Activated CD4-positive, alpha-beta T cell treated with anti-CD3 and anti-CD28 coated beads for 36 hours (primary cell): ENCODE measurements around the gene TMEM203. TPM values are rescaled to one million over a fixed set of nuclear protein-coding genes. Genes with fewer than 3 reads are reported as not detected.

ENCODE experiments used
- ATAC-seq: fragments of 200-7000 bp; cut with Tn5 transposase; one replicate; pipeline ENCODE4 v1.10.0; 2021; ENCODE audit warnings: mild to moderate bottlenecking, moderate library complexity
- CTCF ChIA-PET: fragments of 350-600 bp; sonication (Branson Sonifier 250); formaldehyde crosslinking; loops from one replicate; lab custom pipeline; 2021; ENCODE audit warnings: antibody characterized with exemption; lab: Charles Lee
- POLR2A ChIA-PET: fragments of 350-600 bp; sonication (Branson Sonifier 250); formaldehyde crosslinking; loops from one replicate; lab custom pipeline; 2021; ENCODE audit warnings: antibody characterized with exemption, inconsistent platforms; lab: Charles Lee
- DNase-seq: peaks from one replicate; pipeline ENCODE4 v3.0.0-alpha.2; 2020
- H3K27ac Mint-ChIP-seq: one replicate; pipeline ENCODE4 v1.8.0; 2021; ENCODE audit warnings: mixed read lengths
- H3K27me3 Mint-ChIP-seq: one replicate; pipeline ENCODE4 v1.8.0; 2021; ENCODE audit warnings: mixed read lengths
- H3K36me3 Mint-ChIP-seq: one replicate; pipeline ENCODE4 v1.8.0; 2021; ENCODE audit warnings: low read depth, mixed read lengths
- H3K4me1 Mint-ChIP-seq: one replicate; pipeline ENCODE4 v1.8.0; 2021; ENCODE audit warnings: mixed read lengths
- H3K4me3 Mint-ChIP-seq: one replicate; pipeline ENCODE4 v1.8.0; 2021; ENCODE audit warnings: mild to moderate bottlenecking, moderate library complexity, mixed read lengths
- H3K9me3 Mint-ChIP-seq: one replicate; pipeline ENCODE4 v1.8.0; 2021; ENCODE audit warnings: low read depth, mixed read lengths
- intact Hi-C, 2 experiments: fragments of 100-400 bp; cut with DNase I in 1 of 2; cut with micrococcal nuclease in 1 of 2; formaldehyde crosslinking; loops; one replicate each; pipeline versions ENCODE4 v1.14.2 to v1.15.1; 2022 to 2024; cut with DNase I, micrococcal nuclease
- total RNA-seq, 2 experiments: library from RNA; stranded (reverse); gene quantifications; one replicate each; pipeline ENCODE4 v1.2.3, GENCODE V29; 2021

TMEM203 gene
- total RNA-seq, 2 experiments from 2014 or later: 25.0 to 30.7 TPM

GRCh38 chr9:137184881-137185660 is 20.4 kb downstream of the TMEM203 start:
- no peak overlapping the region for H3K4me3 Mint-ChIP-seq
- no peak for ATAC-seq
- CTCF ChIA-PET: no interaction called here
- no peak for DNase-seq
- no peaks in the 10 kb centered on the region for H3K9me3 Mint-ChIP-seq
- intact Hi-C loops: loop anchor here in 1 of 2 experiments (5.0 kb wide), 1 partner anchor 37 kb away; the partner anchor contains the start of gene RNF208
- H3K27ac Mint-ChIP-seq: no peak overlapping the region
- H3K36me3 Mint-ChIP-seq: peaks cover 12% of the 10 kb centered on the region
- H3K27me3 Mint-ChIP-seq: no peaks in the 10 kb centered on the region
- peaks cover 28% of the 10 kb centered on the region for H3K4me1 Mint-ChIP-seq
- POLR2A ChIA-PET: no interaction called here

- ATAC-seq: no peak
- intact Hi-C loops: no loop called here
- Mint-ChIP-seq H3K27me3 (no peaks in the 10 kb centered on the region), H3K4me3 (no peak overlapping the region), H3K27ac (no peak overlapping the region), H3K36me3 (peaks cover 15% of the 10 kb centered on the region), H3K9me3 (no peaks in the 10 kb centered on the region), H3K4me1 (peaks cover 26% of the 10 kb centered on the region)
- DNase-seq: no peak
- ChIA-PET POLR2A (no interaction called here), CTCF (no interaction called here)
Observed at GRCh38 chr9:137183980-137184595, 21.4 kb downstream of the TMEM203 start.

- Mint-ChIP-seq H3K9me3 (no peaks in the 10 kb centered on the region), H3K27me3 (no peaks in the 10 kb centered on the region), H3K36me3 (peaks cover 14% of the 10 kb centered on the region), H3K4me3 (no peak overlapping the region), H3K27ac (no peak overlapping the region), H3K4me1 (peaks cover 24% of the 10 kb centered on the region)
- DNase-seq: no peak
- no peak for ATAC-seq
- CTCF ChIA-PET: interaction anchor here (0.6 kb wide), 1 partner anchor 485 kb away, joined by 3 read pairs; no protein-coding TSS in a partner anchor
- POLR2A ChIA-PET: no interaction called here
- intact Hi-C loops: no loop called here
Observed at GRCh38 chr9:137182836-137183235, 22.6 kb downstream of the TMEM203 start.

- Mint-ChIP-seq H3K4me3 (no peak overlapping the region), H3K36me3 (peaks cover 13% of the 10 kb centered on the region), H3K27me3 (no peaks in the 10 kb centered on the region), H3K27ac (no peak overlapping the region), H3K4me1 (peaks cover 15% of the 10 kb centered on the region), H3K9me3 (no peaks in the 10 kb centered on the region)
- ATAC-seq: no peak
- no peak for DNase-seq
- intact Hi-C loops: no loop called here
- ChIA-PET POLR2A (no interaction called here), CTCF (interaction anchor here (1.1 kb wide), 1 partner anchor 7 kb away, joined by 4 read pairs; no protein-coding TSS in a partner anchor)
Observed at GRCh38 chr9:137181680-137182079, 23.8 kb downstream of the TMEM203 start.

GRCh38 chr9:137180491-137180890 is 25.0 kb downstream of the TMEM203 start:
- ChIA-PET CTCF (interaction anchor here (1.1 kb wide), 1 partner anchor 8 kb away, joined by 4 read pairs; no protein-coding TSS in a partner anchor), POLR2A (no interaction called here)
- H3K9me3 Mint-ChIP-seq: no peaks in the 10 kb centered on the region
- H3K4me3 Mint-ChIP-seq: no peak overlapping the region
- ATAC-seq: no peak
- no peak for DNase-seq
- peaks cover 10% of the 10 kb centered on the region for H3K36me3 Mint-ChIP-seq
- peaks cover 7% of the 10 kb centered on the region for H3K4me1 Mint-ChIP-seq
- intact Hi-C loops: no loop called here
- H3K27me3 Mint-ChIP-seq: no peaks in the 10 kb centered on the region
- no peak overlapping the region for H3K27ac Mint-ChIP-seq

- H3K27ac Mint-ChIP-seq: no peak overlapping the region
- H3K27me3 Mint-ChIP-seq: no peaks in the 10 kb centered on the region
- intact Hi-C loops: no loop called here
- H3K4me3 Mint-ChIP-seq: no peak overlapping the region
- CTCF ChIA-PET: no interaction called here
- DNase-seq (no peak), ATAC-seq (no peak)
- peaks cover 4% of the 10 kb centered on the region for H3K4me1 Mint-ChIP-seq
- POLR2A ChIA-PET: no interaction called here
- H3K36me3 Mint-ChIP-seq: peaks cover 10% of the 10 kb centered on the region
- no peaks in the 10 kb centered on the region for H3K9me3 Mint-ChIP-seq
Observed at GRCh38 chr9:137179761-137180160, 25.7 kb downstream of the TMEM203 start.

GRCh38 chr9:137178939-137179630 is 26.4 kb downstream of the TMEM203 start:
- intact Hi-C loops: no loop called here
- Mint-ChIP-seq H3K9me3 (no peaks in the 10 kb centered on the region), H3K4me3 (no peak overlapping the region), H3K27ac (no peak overlapping the region), H3K4me1 (no peaks in the 10 kb centered on the region), H3K36me3 (peaks cover 10% of the 10 kb centered on the region), H3K27me3 (no peaks in the 10 kb centered on the region)
- CTCF ChIA-PET: no interaction called here
- no peak for ATAC-seq
- DNase-seq: no peak
- POLR2A ChIA-PET: no interaction called here

GRCh38 chr9:137178201-137178938 is 27.1 kb downstream of the TMEM203 start:
- Mint-ChIP-seq H3K27ac (no peak overlapping the region), H3K36me3 (peaks cover 10% of the 10 kb centered on the region), H3K4me1 (no peaks in the 10 kb centered on the region), H3K4me3 (no peak overlapping the region), H3K9me3 (no peaks in the 10 kb centered on the region), H3K27me3 (no peaks in the 10 kb centered on the region)
- intact Hi-C loops: no loop called here
- DNase-seq (no peak), ATAC-seq (no peak)
- CTCF ChIA-PET: no interaction called here
- POLR2A ChIA-PET: no interaction called here

- Mint-ChIP-seq H3K27me3 (peaks cover 2% of the 10 kb centered on the region), H3K4me1 (no peaks in the 10 kb centered on the region), H3K4me3 (no peak overlapping the region), H3K9me3 (no peaks in the 10 kb centered on the region), H3K27ac (no peak overlapping the region), H3K36me3 (peaks cover 6% of the 10 kb centered on the region)
- CTCF ChIA-PET: interaction anchor here (0.6 to 1.5 kb wide), 7 partner anchors 12 to 194 kb away, joined by 3 to 7 read pairs (median 3); partner anchors contain the start of genes LCNL1, RNF208 and SSNA1
- DNase-seq (peak; percentile 54), ATAC-seq (peak; percentile 59)
- intact Hi-C loops: no loop called here
- POLR2A ChIA-PET: no interaction called here
Observed at GRCh38 chr9:137176302-137177182, 28.9 kb downstream of the TMEM203 start.

GRCh38 chr9:137175345-137175961 is 30.0 kb downstream of the TMEM203 start:
- intact Hi-C loops: no loop called here
- ChIA-PET CTCF (interaction anchor here (1.0 to 1.9 kb wide), 3 partner anchors 19 to 62 kb away, joined by 3 to 5 read pairs (median 3); no protein-coding TSS in a partner anchor), POLR2A (no interaction called here)
- Mint-ChIP-seq H3K4me1 (no peaks in the 10 kb centered on the region), H3K36me3 (peaks cover 6% of the 10 kb centered on the region), H3K27me3 (peaks cover 4% of the 10 kb centered on the region), H3K4me3 (no peak overlapping the region), H3K27ac (no peak overlapping the region), H3K9me3 (no peaks in the 10 kb centered on the region)
- ATAC-seq (peak; percentile 10), DNase-seq (no peak)
